Eye (tissue), 1 donor: ENCODE results near the gene WAC.
A peak's percentile ranks its signal among the peaks of the same experiment; 100 is the strongest.
"Not testable (repeated sequence)": the region's sequence is repeated elsewhere in the genome, so short reads cannot be mapped to it uniquely, and the experiment has no call there.

Experiments
- DNase-seq: peaks from one replicate; pipeline ENCODE4 v3.0.0-alpha.2; 2015

WAC gene

GRCh38 chr10:28532337-28533185, at the start of gene WAC:
WAC (plus strand) TSS chr10:28533118; CDS start chr10:28533580, 462 bp downstream.
- peak; percentile 98 for DNase-seq

GRCh38 chr10:28489206-28489605, 43.7 kb upstream of the WAC start:
- DNase-seq, result no peak

- not testable (repeated sequence) for DNase-seq
These were observed 42.6 kb upstream of the WAC start for GRCh38 chr10:28490256-28490865.

GRCh38 chr10:28492116-28492920, 40.6 kb upstream of the WAC start:
- no peak for DNase-seq

- DNase-seq, result no peak
These were observed 38.5 kb upstream of the WAC start for GRCh38 chr10:28494420-28494819.

- DNase-seq, result no peak
These were observed 37.8 kb upstream of the WAC start for GRCh38 chr10:28495084-28495483.

GRCh38 chr10:28496017-28496416, 36.9 kb upstream of the WAC start:
- no peak for DNase-seq

GRCh38 chr10:28496481-28496961, 36.4 kb upstream of the WAC start:
- no peak for DNase-seq

GRCh38 chr10:28497313-28498126, 35.4 kb upstream of the WAC start:
- no peak for DNase-seq

GRCh38 chr10:28500203-28500602, 32.7 kb upstream of the WAC start:
- not testable (repeated sequence) for DNase-seq

- DNase-seq, result no peak
These were observed 29.8 kb upstream of the WAC start for GRCh38 chr10:28503114-28503513.

- DNase-seq, result no peak
These were observed 27.5 kb upstream of the WAC start for GRCh38 chr10:28505359-28505959.

- DNase-seq, result no peak
These were observed 24.5 kb upstream of the WAC start for GRCh38 chr10:28508304-28508925.

GRCh38 chr10:28509286-28509685, 23.6 kb upstream of the WAC start:
- DNase-seq, result no peak

GRCh38 chr10:28514648-28515047, 18.3 kb upstream of the WAC start:
- DNase-seq, result no peak

- DNase-seq, result no peak
These were observed 12.6 kb upstream of the WAC start for GRCh38 chr10:28520346-28520745.

- DNase-seq, result not testable (repeated sequence)
These were observed 12.1 kb upstream of the WAC start for GRCh38 chr10:28520828-28521227.

- DNase-seq, result not testable (repeated sequence)
These were observed 11.0 kb upstream of the WAC start for GRCh38 chr10:28521961-28522360.

- DNase-seq, result no peak
These were observed 9.1 kb upstream of the WAC start for GRCh38 chr10:28523725-28524252.

GRCh38 chr10:28530751-28531150, 2.2 kb upstream of the WAC start:
- no peak for DNase-seq

GRCh38 chr10:28533186-28533564, 257 bp downstream of the WAC start:
- DNase-seq, result no peak
